ENCODE measurements around the gene TMEM135.
"Not testable (repeated sequence)": the region's sequence is repeated elsewhere in the genome, so short reads cannot be mapped to it uniquely, and the experiment has no call there.

TMEM135 gene

GRCh38 chr11:87081358-87081757 lies 43.6 kb downstream of the TMEM135 start:
- ATAC-seq, result peak; percentile 63 to 66

GRCh38 chr11:87082590-87082989 lies 44.9 kb downstream of the TMEM135 start:
- no peak for ATAC-seq

- ATAC-seq, result no peak
These were observed 45.3 kb downstream of the TMEM135 start for GRCh38 chr11:87083029-87083428.

- no peak for ATAC-seq
These were observed 54.4 kb downstream of the TMEM135 start for GRCh38 chr11:87092159-87092558.

- ATAC-seq, result no peak
These were observed 54.8 kb downstream of the TMEM135 start for GRCh38 chr11:87092567-87092966.

GRCh38 chr11:87097582-87097981 lies 59.8 kb downstream of the TMEM135 start:
- ATAC-seq, result peak; percentile 58 to 68

GRCh38 chr11:87101956-87102580 lies 64.3 kb downstream of the TMEM135 start:
- no peak for ATAC-seq

- ATAC-seq, result not testable (repeated sequence)
These were observed 68.1 kb downstream of the TMEM135 start for GRCh38 chr11:87105826-87106225.

GRCh38 chr11:87107379-87107778 lies 69.6 kb downstream of the TMEM135 start:
- not testable (repeated sequence) for ATAC-seq

- ATAC-seq, result no peak
These were observed 72.9 kb downstream of the TMEM135 start for GRCh38 chr11:87110443-87111131.

- no peak for ATAC-seq
These were observed 76.4 kb downstream of the TMEM135 start for GRCh38 chr11:87114093-87114492.

- no peak for ATAC-seq
These were observed 78.5 kb downstream of the TMEM135 start for GRCh38 chr11:87116185-87116584.

GRCh38 chr11:87120937-87121336 lies 83.2 kb downstream of the TMEM135 start:
- ATAC-seq, result no peak

- no peak for ATAC-seq
These were observed 85.1 kb downstream of the TMEM135 start for GRCh38 chr11:87122852-87123251.

- no peak for ATAC-seq
These were observed 87.5 kb downstream of the TMEM135 start for GRCh38 chr11:87125257-87125656.

GRCh38 chr11:87127101-87127500 lies 89.4 kb downstream of the TMEM135 start:
- no peak for ATAC-seq

GRCh38 chr11:87128372-87128771 lies 90.6 kb downstream of the TMEM135 start:
- ATAC-seq, result no peak

GRCh38 chr11:87134524-87135106 lies 96.9 kb downstream of the TMEM135 start:
- ATAC-seq, result no peak

GRCh38 chr11:87136236-87136635 lies 98.5 kb downstream of the TMEM135 start:
- no peak for ATAC-seq

- ATAC-seq, result no peak
These were observed 100.0 kb downstream of the TMEM135 start for GRCh38 chr11:87137711-87138110.

GRCh38 chr11:87139475-87139874 lies 101.7 kb downstream of the TMEM135 start:
- no peak for ATAC-seq

- no peak for ATAC-seq
These were observed 103.6 kb downstream of the TMEM135 start for GRCh38 chr11:87141322-87141721.

GRCh38 chr11:87141980-87142514 lies 104.3 kb downstream of the TMEM135 start:
- no peak for ATAC-seq

- no peak for ATAC-seq
These were observed 104.9 kb downstream of the TMEM135 start for GRCh38 chr11:87142594-87142993.
